GM12878 (cell line): ENCODE data around the gene ALOXE3. TPM values are rescaled to one million over a fixed set of nuclear protein-coding genes. Genes with fewer than 3 reads are reported as not detected.

Experiments
- ATAC-seq: fragments of 200-7000 bp; cut with Tn5 transposase; 3 replicates; pipeline ENCODE4 v1.9.1; 2020; ENCODE audit warnings: mild to moderate bottlenecking, moderate library complexity
- BruUV-seq: library from RNA; stranded (reverse); fragments of 400-500 nt; replicated peaks from 2 replicates; lab custom pipeline; 2021; lab: Mats Ljungman, UMichigan
- CTCF ChIA-PET: fragments of 300-600 bp; sonication (Branson Sonifier 250); formaldehyde crosslinking; extraction: SDS; loops from one replicate; lab custom pipeline; 2021; ENCODE audit warnings: inconsistent platforms; lab: Yijun Ruan, JAX
- POLR2A ChIA-PET: fragments of 350-600 bp; formaldehyde crosslinking; extraction: SDS; loops from one replicate; lab custom pipeline; 2021; ENCODE audit warnings: inconsistent platforms; lab: Charles Lee
- RAD21 ChIA-PET: fragments of 300-600 bp; sonication (Branson Sonifier 250); formaldehyde crosslinking; loops from one replicate; lab custom pipeline; 2023; ENCODE audit warnings: antibody characterized with exemption; ENCODE audit not compliant: unreplicated experiment; lab: Charles Lee
- SMC1A ChIA-PET: fragments of 300-600 bp; sonication (Branson Sonifier 250); formaldehyde crosslinking; loops from one replicate; lab custom pipeline; 2023; ENCODE audit not compliant: unreplicated experiment, uncharacterized antibody; lab: Charles Lee
- DNase-seq: peaks from one replicate; pipeline ENCODE4 v3.0.0-alpha.2; 2011; ENCODE audit warnings: low read depth, low spot score
- FAIRE-seq: peaks from 3 replicates; lab custom pipeline; 2011; peaks lifted over from hg19 to GRCh38; lab: Jason Lieb, UNC
- H2AFZ ChIP-seq: 2 replicates; pipeline ENCODE4 v1.6.0; 2011; ENCODE audit warnings: low read depth, low read length, control low read depth; ENCODE audit not compliant: control insufficient read depth
- H3K27ac ChIP-seq: 2 replicates; pipeline ENCODE4 v1.5.1; 2011; ENCODE audit warnings: control low read depth; ENCODE audit not compliant: control insufficient read depth, insufficient read depth
- H3K27me3 ChIP-seq, 2 experiments: replicated peaks in 1 of 2; 2 replicates each; pipeline versions ENCODE4 v1.6.0 to v1.6.1; 2011; ENCODE audit warnings: low read length in 1 of 2; ENCODE audit not compliant: control insufficient read depth in 2 of 2, insufficient read depth in 2 of 2
- H3K36me3 ChIP-seq, 2 experiments: 2 replicates each; pipeline ENCODE4 v1.5.1; 2011; ENCODE audit warnings: low read length in 1 of 2; ENCODE audit not compliant: control insufficient read depth in 2 of 2, insufficient read depth in 2 of 2
- H3K4me1 ChIP-seq: 2 replicates; pipeline ENCODE4 v1.6.1; 2011; ENCODE audit warnings: mild to moderate bottlenecking, low read length, moderate library complexity, mixed read lengths; ENCODE audit not compliant: control insufficient read depth, insufficient read depth
- H3K4me2 ChIP-seq: 2 replicates; pipeline ENCODE4 v1.6.0; 2011; ENCODE audit warnings: control low read depth; ENCODE audit not compliant: control insufficient read depth, insufficient read depth
- H3K4me3 ChIP-seq: fragments of 200-600 bp; sonication (generic); 2 replicates; pipeline ENCODE4 v1.5.1; 2016
- H3K79me2 ChIP-seq: 2 replicates; pipeline ENCODE4 v1.6.0; 2011; ENCODE audit warnings: low read length; ENCODE audit not compliant: control insufficient read depth, insufficient read depth
- H3K9ac ChIP-seq: 2 replicates; pipeline ENCODE4 v1.8.0; 2011; ENCODE audit warnings: low read length, control low read depth, mixed read lengths; ENCODE audit not compliant: control insufficient read depth, insufficient read depth
- H3K9me3 ChIP-seq: replicated peaks from 3 replicates; pipeline ENCODE4 v1.5.1; 2011; ENCODE audit warnings: mild to moderate bottlenecking, low read length; ENCODE audit not compliant: control insufficient read depth, insufficient read depth
- H4K20me1 ChIP-seq: 2 replicates; pipeline ENCODE4 v1.6.0; 2011; ENCODE audit not compliant: control insufficient read depth, insufficient read depth
- BCL3 ChIP-seq: IDR thresholded peaks from 2 replicates; pipeline ENCODE4 v1.6.1; 2011; ENCODE audit warnings: borderline replicate concordance, low read depth, mild to moderate bottlenecking, moderate library complexity, low read length; ENCODE audit not compliant: insufficient read depth, poor library complexity, severe bottlenecking
- CEBPB ChIP-seq, 2 experiments: fragments of 150-350 bp in 1 of 2; IDR thresholded peaks; 2 replicates each; pipeline ENCODE4 v1.6.1; 2012 to 2014; ENCODE audit warnings: low read depth in 2 of 2, low read length in 2 of 2, borderline replicate concordance in 1 of 2, inconsistent platforms in 1 of 2
- EZH2 ChIP-seq: IDR thresholded peaks from 2 replicates; pipeline ENCODE4 v1.6.1; 2012; ENCODE audit warnings: low read depth, mild to moderate bottlenecking, control low read depth, inconsistent platforms, low read length, borderline replicate concordance; ENCODE audit not compliant: control insufficient read depth
- FOXM1 ChIP-seq: IDR thresholded peaks from 2 replicates; pipeline ENCODE4 v1.6.1; 2012; ENCODE audit warnings: low read depth, mild to moderate bottlenecking, inconsistent platforms, low read length, moderate library complexity
- KDM1A ChIP-seq: fragments of 200-600 bp; sonication (generic); IDR thresholded peaks from 2 replicates; pipeline ENCODE4 v1.6.1; 2016; ENCODE audit warnings: borderline replicate concordance
- POLR2AphosphoS2 ChIP-seq: IDR thresholded peaks from 2 replicates; pipeline ENCODE4 v1.6.1; 2011; ENCODE audit warnings: low read depth, mild to moderate bottlenecking, low read length, improper control_type of control experiment, moderate library complexity
- POU2F2 ChIP-seq: IDR thresholded peaks from 3 replicates; pipeline ENCODE4 v1.6.1; 2011; ENCODE audit warnings: low read depth, mild to moderate bottlenecking, low read length, borderline replicate concordance
- RB1 ChIP-seq: fragments of 450-650 bp; formaldehyde crosslinking; IDR thresholded peaks from 2 replicates; pipeline ENCODE4 v1.6.1; 2017; ENCODE audit warnings: mild to moderate bottlenecking, borderline replicate concordance
- RFX5 ChIP-seq: IDR thresholded peaks from 2 replicates; pipeline ENCODE4 v1.6.1; 2011; ENCODE audit warnings: low read depth, low read length, improper control_type of control experiment
- TCF7 ChIP-seq: IDR thresholded peaks from 2 replicates; pipeline ENCODE4 v1.6.1; 2014; ENCODE audit warnings: antibody characterized with exemption, borderline replicate concordance
- YY1 ChIP-seq: IDR thresholded peaks from 2 replicates; pipeline ENCODE4 v1.6.1; 2011; ENCODE audit warnings: low read depth, mild to moderate bottlenecking, low read length
- WGBS: methylation state at CpG from one replicate; pipeline ENCODE4 v1.1.6; 2016; ENCODE audit warnings: low lambda C conversion rate; ENCODE audit not compliant: insufficient replicate concordance, insufficient coverage; ENCODE audit errors: missing lambda C conversion rate; 5-methylcytosine and 5-hydroxymethylcytosine counted together
- in situ Hi-C: fragments of 300-500 bp; cut with MboI; formaldehyde crosslinking; loops from 9 replicates; pipeline ENCODE4 v1.14.3; 2018; ENCODE audit warnings: mixed read lengths
- intact Hi-C: fragments of 100-400 bp; cut with micrococcal nuclease; formaldehyde crosslinking; loops from one replicate; pipeline ENCODE4 v1.14.2; 2022; ENCODE audit not compliant: unreplicated experiment
- polyA plus RNA-seq, 11 experiments: library from polyadenylated mRNA; depleted of rRNA in 4 of 11; unstranded in 6 of 11; stranded (reverse) in 5 of 11; fragments of >200 nt; fragmentation: Nextera tagmentation in 4 of 11; fragmentation: Illumina TruSeq in 1 of 11; extraction: Ambion mirVana in 4 of 11; extraction: Trizol in 1 of 11; gene quantifications; 1 replicate in 1 of 11; 2 replicates in 10 of 11; pipeline versions ENCODE4 v1.2.1 to v1.2.3, GENCODE V29; 2011 to 2016; ENCODE audit warnings: inconsistent platforms in 2 of 11, missing spikeins in 2 of 11, low read depth in 1 of 11
- total RNA-seq, 4 experiments: library from RNA; depleted of rRNA in 3 of 4; stranded (reverse); fragments of >200 nt in 3 of 4; fragmentation: Illumina TruSeq in 1 of 4; extraction: Trizol in 1 of 4; gene quantifications; 2 replicates each; pipeline versions ENCODE4 v1.2.1 to v1.2.3, GENCODE V29; 2013 to 2021

Gene ALOXE3
- total and polyA plus RNA-seq, 10 of the 15 experiments (the other 5 are each of a cell fraction or from before 2014, with no cell fraction given): 0.04 TPM; not detected in 9

- CTCF ChIA-PET: interaction anchor here (0.7 to 1.1 kb wide), 4 partner anchors 14 to 36 kb away, joined by 3 to 5 read pairs (median 4); no protein-coding TSS in a partner anchor
- FAIRE-seq: no peak
Observed at GRCh38 chr17:8096541-8096940, 21.8 kb downstream of the ALOXE3 start.

More at GRCh38 chr17:8096541-8096940, 21.8 kb downstream of the ALOXE3 start:
- H3K4me1 ChIP-seq: peaks cover under 1% of the 10 kb centered on the region; the same call in 1 of the 2 replicates
- H3K36me3 ChIP-seq: no peaks in the 10 kb centered on the region
- BruUV-seq: no TSS peak
- ATAC-seq (no peak), DNase-seq (no peak)
- TF ChIP-seq KDM1A (no peak), YY1 (no peak), RB1 (no peak), RFX5 (no peak), POU2F2 (no peak), EZH2 (no peak), BCL3 (no peak), FOXM1 (no peak), TCF7 (no peak), POLR2AphosphoS2 (no peak), CEBPB (IDR thresholded peaks at IDR 0.05; ENCODE audit: borderline replicate concordance in 1 of 2, low read depth in 2 of 2, low read length in 2 of 2) (no peak)
- in situ Hi-C loops (no loop called here), intact Hi-C loops (no loop called here)
- H3K9ac ChIP-seq: no peak overlapping the region
- H3K9me3 ChIP-seq: no peaks in the 10 kb centered on the region
- H3K4me2 ChIP-seq: no peak overlapping the region
- H3K27ac ChIP-seq: no peak overlapping the region
- WGBS: 55% methylated on average over 8 of the region's 8 CpGs
- ChIA-PET RAD21 (no interaction called here), SMC1A (no interaction called here), POLR2A (no interaction called here)
- H2AFZ ChIP-seq: no peak overlapping the region
- H4K20me1 ChIP-seq: no peaks in the 10 kb centered on the region
- peaks cover 0 to 2% of the 10 kb centered on the region in 2 experiments; a peak in 2 of 4 replicates for H3K27me3 ChIP-seq
- no peaks in the 10 kb centered on the region for H3K79me2 ChIP-seq
- H3K4me3 ChIP-seq: no peak overlapping the region
